Activated naive CD4-positive, alpha-beta T cell treated with Interleukin-2 at 50 U/mL for 16 hours (primary cell): ENCODE data around the gene ZNF503.

ENCODE experiments used
- DNase-seq: peaks from one replicate; pipeline ENCODE4 v3.0.0-alpha.2; 2020

Gene ZNF503

GRCh38 chr10:75405598-75406461, 4.3 kb upstream of the ZNF503 start:
- no peak for DNase-seq

DNA sequence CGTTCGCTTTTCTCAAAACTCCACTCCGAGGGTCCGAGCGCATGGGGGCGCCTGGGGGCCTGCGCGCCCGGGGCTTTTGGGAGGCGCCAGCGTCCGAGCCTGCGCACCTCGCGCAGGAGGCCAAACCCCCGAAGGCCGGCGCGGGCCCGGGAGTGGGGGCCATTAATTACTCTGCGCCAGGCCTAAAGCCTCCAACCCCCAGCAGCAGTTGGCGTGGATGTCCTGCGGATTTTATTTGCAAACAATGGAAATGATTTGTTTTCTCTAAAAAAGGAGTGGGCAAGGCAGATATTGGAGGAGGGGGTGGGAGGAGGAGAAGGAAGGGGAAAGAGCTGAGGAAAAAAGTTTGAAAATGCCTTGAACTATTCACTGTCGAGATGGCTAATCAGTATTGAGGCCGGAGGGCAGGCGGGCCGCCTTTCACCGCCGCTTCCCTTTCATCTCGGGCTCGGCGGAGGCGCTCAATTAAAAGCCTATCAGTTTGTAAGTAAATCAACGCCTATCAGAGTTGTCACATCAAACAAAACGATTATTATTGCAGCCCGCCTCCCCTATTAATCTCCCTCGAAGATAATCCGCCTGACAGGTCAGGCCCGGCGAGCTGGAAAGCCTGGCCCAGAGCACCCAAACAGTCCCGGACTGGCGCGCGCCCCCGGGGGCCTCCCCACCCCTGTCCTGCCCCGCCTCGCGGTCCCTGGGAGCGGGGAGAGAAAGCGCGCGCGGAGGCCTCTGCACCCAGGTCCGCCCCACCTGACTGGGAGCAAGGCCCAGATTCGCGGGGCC, 3.4 kb upstream of the ZNF503 start:
- no peak for DNase-seq

DNA sequence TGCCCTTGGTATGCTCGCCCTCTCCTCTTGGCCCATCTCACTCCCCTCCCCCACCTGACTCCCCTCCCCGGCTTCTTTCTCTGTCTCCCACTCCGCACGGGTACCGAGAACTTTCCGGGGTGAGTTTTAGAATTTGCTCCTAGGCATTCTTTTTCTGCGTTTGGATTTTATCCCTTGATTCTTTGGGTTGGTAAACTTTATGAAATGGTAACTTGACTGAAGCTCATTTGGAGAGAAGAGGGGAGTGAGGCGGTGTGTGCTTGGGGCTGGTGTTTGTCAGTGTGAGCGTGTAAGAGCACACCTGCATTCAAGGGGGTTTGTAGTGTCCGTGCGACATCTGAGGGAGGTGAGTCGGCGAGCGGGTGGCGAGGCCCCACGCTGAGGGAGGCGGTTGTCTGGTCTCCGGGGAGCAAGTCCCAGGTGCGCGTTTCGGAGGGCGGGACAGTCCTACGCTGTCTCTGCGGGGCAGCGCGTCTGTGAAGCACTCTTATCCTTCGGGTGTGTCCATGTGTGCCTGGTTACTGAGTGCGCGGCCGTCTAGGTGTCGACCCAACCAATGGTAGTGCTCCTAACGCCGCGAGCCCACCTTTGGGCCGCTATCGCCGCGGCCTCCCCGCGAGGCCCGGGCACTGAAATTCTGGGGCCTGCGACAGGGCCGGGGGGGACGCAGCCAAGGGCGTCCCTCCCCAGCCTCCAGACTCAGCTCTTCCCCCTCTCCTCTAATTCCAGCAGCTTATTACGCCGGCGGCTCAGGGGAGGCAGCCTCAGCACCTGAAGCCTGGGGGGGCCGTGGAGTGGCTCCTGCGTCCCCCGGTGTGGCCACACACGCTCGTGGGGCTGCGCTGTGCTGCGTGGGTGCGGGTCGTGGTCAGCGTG, 2.6 kb upstream of the ZNF503 start:
- DNase-seq = no peak

GRCh38 chr10:75403144-75403938, 1.8 kb upstream of the ZNF503 start:
- no peak for DNase-seq

- no peak for DNase-seq
These were observed 1.1 kb upstream of the ZNF503 start for GRCh38 chr10:75402486-75403143.

DNA sequence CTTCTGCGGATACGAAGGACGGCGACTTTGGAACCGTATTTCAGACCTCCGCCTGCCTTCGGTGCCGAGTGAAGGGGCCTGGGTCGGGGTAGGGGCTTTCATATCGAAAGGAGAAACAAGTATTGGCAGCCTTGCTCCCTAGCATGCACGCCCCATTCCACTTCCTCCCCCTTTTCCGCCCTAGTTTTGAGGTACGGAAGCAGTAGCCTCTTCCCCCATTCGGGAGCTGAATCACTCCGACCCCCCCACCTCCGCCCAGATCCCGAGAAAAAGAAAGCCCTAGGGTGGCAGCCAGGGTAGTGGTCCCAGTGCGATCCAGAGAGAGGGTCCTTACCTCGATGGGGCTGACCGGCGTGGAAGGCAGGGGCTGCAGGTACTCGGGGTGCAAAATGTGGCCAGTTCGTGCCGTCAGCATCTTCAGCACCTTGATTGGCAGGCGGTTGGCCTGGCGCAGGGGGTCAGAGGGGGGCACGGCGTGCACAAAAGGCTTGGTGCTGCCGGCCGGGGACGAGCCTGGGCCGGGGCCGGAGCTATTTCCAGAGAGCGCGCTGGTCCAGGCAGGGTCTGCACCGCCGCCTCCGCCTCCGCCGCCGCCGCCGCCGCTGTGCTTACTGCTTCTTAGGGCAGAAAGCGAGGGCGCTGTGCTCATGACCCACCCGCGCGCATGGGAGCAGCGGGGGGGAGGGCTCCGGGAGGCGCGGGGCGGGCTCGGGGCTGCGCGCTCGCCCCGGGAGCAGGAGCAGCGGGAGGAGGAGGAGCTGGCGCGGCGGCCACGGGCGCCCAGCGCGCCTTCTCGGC, 594 bp downstream of the ZNF503 start:
- DNase-seq = no peak

- DNase-seq = no peak
These were observed 1.3 kb downstream of the ZNF503 start for GRCh38 chr10:75400163-75400770.

GRCh38 chr10:75399461-75400162, 2.0 kb downstream of the ZNF503 start:
- DNase-seq = peak; percentile 37

DNA sequence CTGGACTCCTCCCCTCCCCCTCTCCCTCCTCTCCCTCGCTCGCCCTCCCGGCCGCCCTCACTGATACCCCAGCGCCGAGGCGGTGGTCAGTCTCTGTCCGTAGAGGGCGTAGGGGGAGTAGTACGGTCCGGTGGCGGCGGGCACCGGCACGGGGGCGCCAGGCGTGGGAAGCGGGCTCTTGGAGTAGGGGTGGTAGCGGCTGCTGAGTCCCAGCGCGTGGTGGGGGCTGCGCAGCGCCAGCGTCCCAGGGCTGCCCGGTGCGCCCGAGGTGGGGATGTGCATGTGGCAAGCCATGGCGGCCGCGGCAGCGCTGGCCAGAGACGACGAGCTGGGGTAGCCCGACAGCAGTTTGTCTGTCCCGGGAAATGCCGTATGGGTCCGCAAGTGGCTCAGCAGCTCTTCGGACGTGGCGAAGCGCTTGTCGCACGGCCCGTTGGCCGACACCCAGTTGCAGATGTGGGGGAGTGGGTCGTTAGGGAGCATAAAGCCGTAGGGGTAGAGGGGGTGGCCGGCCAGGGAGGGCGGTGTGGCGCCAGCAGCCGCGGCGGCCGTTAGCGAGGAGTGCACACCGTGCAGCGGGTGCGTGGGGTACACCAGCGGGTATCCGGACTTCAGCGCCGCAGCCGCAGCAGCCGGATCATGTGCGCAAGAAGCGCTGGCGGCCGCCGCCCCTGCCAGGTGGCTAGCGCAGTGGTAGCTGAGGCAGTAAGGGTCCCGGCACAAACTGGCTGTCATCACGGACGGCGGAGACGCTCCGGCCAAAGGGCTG, 2.7 kb downstream of the ZNF503 start:
- no peak for DNase-seq

DNA sequence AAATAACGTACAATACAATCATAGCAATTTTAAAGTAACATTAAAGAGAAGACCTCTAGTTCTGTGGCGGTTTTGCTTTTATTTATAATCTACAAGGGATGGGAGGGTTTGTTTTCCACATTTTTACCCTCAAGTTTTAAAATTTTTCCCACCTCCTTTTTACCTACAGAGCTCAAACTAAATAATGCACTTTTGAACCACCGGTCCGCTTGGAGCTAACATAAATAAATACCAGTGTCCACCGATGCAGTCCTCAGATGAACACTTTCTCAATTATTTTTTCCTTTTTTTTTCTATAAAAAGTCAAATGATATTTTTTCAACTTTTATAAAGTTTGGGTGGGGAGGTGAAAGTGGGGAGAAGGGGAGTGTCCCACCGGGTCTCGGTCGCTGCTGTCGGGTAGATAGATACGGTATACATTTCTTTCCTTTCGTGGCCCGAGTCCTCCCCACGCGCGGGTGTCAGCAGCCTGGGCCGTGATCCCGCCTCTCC, 3.3 kb downstream of the ZNF503 start:
- DNase-seq = no peak

DNA sequence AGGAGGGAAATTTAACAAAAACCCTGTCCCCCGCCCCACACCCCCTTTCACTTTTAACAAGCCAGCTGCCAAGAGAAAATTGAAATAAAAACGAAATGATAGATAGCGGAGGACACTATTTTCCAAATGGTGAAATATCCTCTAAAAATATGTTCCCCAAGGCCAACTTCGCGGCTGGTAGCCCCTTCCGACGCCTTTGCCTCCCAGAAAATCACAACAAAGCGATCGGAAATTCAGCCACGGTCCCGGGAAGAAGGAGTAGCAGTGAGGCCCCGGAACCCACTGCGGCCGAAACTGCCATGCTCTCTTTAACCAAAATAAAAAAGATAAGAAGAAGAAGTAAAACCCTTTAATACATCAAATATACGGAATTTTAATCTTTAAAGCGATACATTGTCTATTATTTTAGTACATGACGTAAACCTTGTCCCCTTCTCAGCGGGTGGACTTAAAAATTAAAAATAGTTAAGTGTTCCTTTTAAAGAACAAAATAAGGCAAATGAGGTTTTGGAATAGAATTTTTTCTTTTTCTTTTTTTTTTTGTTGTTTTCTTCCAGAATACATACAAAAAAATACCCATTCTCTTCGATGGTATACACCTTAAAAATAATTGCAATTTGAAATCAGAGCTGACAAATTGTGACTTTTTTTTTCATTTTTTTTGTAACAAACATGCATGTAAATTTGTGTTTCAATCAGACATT, 3.9 kb downstream of the ZNF503 start:
- no peak for DNase-seq

- DNase-seq = no peak
These were observed 4.7 kb downstream of the ZNF503 start for GRCh38 chr10:75396631-75397495.

- DNase-seq = no peak
These were observed 5.5 kb downstream of the ZNF503 start for GRCh38 chr10:75395932-75396630.

- DNase-seq = no peak
These were observed 6.3 kb downstream of the ZNF503 start for GRCh38 chr10:75395066-75395931.

- no peak for DNase-seq
These were observed 7.3 kb downstream of the ZNF503 start for GRCh38 chr10:75394221-75394620.
